ENCODE data around the gene SLC25A13.

DNA sequence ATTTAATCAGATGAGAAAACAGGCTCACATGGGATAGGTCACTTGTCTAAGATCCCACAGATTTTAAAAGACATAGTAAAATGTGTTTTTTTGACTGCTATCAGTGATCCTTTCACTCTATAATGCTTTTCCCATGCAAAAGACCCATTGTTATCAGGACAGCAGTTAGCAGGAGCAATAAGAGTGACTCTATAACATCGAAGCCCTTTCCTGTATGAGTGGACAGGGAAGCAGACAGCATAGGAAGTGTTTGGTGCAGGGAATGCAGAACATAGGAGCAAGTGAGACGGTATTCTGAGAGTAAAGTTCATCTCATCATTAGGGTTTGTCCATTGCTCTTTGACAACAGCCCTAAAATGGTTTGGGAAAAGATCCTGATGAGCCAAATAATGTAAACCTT is 68.5 kb downstream of the SLC25A13 start:
- TF ChIP-seq EZH2 (IDR thresholded peaks at IDR 0.05; ENCODE audit: insufficient read depth, poor library complexity, severe bottlenecking), result no peak
- no peak for TF ChIP-seq EZH2phosphoT487 (IDR thresholded peaks at IDR 0.05; ENCODE audit: insufficient read depth, low read depth)
